ENCODE results near the gene PDE4DIP.
"Not testable (repeated sequence)": the region's sequence is repeated elsewhere in the genome, so short reads cannot be mapped to it uniquely, and the experiment has no call there.

PDE4DIP gene

GRCh38 chr1:148911303-148911928 is 67.2 kb downstream of the PDE4DIP start:
- DNase-seq (ENCODE audit: low read depth); H3K4me3 ChIP-seq (ENCODE audit: low read length): not testable (repeated sequence)

DNA sequence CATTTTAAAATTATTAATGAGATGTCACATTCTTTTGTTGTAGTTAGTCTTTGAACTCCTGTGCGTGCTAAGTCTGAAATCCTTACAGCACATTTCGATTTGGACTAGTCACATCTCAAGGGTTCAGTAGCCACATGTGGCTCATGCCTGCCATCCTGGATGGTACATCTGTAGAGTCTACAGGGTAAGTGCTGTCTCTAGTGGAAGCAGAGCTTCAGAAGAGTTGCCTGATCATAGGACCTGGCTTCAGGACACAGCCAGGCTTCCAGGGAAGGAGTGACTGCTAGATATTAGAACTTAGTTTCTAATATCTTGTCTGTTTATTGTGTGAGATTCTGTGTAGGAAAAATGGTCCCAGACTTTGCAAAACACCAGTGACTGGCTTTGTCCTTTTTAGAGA is 72.0 kb downstream of the PDE4DIP start:
- not testable (repeated sequence) for H3K4me3 ChIP-seq (ENCODE audit: low read length); DNase-seq (ENCODE audit: low read depth)

- not testable (repeated sequence) for H3K4me3 ChIP-seq (ENCODE audit: low read length); DNase-seq (ENCODE audit: low read depth)
These were observed 72.6 kb downstream of the PDE4DIP start for GRCh38 chr1:148916695-148917348.

DNA sequence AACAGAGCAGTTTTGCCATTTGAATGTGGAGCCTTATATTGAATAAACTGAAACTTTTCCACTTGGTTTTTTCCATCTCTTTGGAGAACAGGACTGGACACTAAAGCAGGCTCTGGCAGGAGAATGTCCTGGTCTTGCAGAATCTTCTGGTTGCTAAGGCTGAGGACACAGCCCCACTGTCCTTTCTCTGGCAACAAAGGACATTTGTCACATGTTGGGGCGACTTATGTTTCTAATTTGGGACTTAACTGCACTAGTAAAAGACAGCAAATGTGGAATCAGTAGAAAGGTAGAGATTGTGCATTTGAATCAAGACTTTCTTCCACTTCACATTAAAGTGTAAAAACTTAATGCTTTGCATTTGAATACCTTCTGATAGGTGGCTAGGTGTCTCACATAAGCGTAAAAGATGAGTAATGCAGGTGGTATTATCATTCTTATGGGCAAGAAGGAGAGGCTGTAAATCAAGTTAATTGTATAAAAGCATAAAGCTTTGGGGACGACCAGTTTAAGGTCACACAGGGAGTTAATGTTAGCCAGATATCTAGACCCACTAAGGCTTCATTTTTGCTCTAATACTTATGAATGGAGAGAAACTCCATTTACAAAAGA is 74.7 kb downstream of the PDE4DIP start:
- not testable (repeated sequence) for H3K4me3 ChIP-seq (ENCODE audit: low read length); DNase-seq (ENCODE audit: low read depth)

- DNase-seq (ENCODE audit: low read depth); H3K4me3 ChIP-seq (ENCODE audit: low read length): not testable (repeated sequence)
These were observed 76.8 kb downstream of the PDE4DIP start for GRCh38 chr1:148921047-148921446.

DNA sequence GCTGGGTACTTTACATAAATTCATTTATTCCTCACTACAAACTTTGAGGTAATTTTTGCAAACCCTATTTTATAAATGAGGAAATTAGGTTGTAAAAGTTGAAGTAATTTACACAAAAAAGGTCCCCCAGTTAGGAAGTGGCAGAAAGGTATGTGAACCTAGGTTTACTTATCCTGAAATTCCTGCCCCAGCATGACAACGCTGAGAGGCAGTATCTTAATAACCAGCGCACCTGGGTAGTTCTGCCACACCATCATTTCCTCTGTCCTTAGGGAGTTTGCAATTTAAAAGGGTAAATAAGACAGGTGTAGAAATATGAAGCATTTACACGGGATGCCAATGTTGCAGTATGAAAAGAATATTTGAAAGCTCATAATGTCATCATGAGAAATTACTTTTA is 79.6 kb downstream of the PDE4DIP start:
- not testable (repeated sequence) for H3K4me3 ChIP-seq (ENCODE audit: low read length); DNase-seq (ENCODE audit: low read depth)

DNA sequence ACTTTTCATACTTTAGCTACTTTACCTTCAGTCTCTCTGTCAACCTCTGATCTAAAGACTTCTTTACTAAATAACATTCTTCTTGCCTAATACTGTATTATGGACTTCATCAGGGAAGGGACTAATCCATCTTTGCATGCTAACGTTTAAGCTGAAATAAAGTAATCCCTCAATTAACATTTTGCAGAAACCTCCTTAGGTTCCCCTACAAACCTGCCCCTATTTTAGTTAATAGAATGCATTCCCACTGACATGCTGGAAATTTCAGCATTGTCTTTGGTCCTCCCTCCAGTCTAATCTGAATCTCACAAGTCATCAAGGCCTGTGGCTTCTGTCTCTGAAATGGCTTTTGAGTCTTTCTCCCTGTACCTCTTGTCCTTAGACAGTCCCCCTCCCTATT is 83.4 kb downstream of the PDE4DIP start:
- H3K4me3 ChIP-seq (ENCODE audit: low read length); DNase-seq (ENCODE audit: low read depth): not testable (repeated sequence)

GRCh38 chr1:148929253-148929652 is 85.0 kb downstream of the PDE4DIP start:
- H3K4me3 ChIP-seq (ENCODE audit: low read length); DNase-seq (ENCODE audit: low read depth): not testable (repeated sequence)

DNA sequence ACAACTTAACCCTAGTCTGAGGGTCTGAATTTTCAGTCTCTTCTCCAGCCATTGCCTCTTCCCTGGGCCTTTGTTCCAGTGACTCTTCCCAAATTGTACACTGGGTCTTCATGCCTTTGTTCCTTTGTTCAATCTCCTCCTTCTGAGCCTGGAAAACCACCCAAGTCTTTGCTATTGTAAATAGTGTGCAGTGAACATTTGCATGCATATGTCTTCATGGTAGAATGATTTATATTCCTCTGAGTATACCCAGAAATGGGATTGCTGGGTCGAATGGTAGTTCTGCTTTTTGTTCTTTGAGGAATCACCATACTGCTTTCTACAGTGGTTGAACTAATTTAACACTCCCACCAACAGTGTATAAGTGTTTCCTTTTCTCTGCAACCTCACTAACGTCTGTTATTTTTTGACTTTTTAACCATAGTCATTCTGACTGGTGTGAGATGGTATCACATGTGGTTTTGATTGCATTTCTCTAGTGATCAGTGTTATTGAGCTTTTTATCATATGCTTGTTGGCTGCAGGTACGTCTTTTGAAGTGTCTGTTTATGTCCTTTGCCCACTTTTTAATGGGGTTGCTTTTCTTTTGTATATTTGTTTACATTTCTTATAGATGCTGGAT is 91.3 kb downstream of the PDE4DIP start:
- not testable (repeated sequence) for DNase-seq (ENCODE audit: low read depth); H3K4me3 ChIP-seq (ENCODE audit: low read length)

- H3K4me3 ChIP-seq (ENCODE audit: low read length); DNase-seq (ENCODE audit: low read depth): not testable (repeated sequence)
These were observed 98.7 kb downstream of the PDE4DIP start for GRCh38 chr1:148942906-148943305.

DNA sequence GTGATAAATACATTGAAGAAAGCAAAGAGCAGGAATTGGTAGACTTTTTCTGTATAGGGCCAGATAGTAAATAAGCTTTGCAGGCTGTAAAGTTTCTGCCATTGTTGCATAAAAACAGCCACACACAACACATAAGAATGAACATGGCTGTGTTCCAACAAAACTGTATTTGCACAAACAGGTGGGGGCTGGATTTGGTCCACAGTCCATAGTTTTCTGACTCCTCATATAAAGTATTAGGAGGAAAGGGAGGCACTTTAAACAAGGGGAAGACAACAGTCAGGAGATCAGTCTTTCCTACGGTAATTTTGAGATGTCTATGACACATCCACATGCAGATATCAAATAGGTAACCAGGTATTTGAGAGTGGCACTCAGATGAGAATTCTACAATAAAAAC is 100.9 kb downstream of the PDE4DIP start:
- not testable (repeated sequence) for H3K4me3 ChIP-seq (ENCODE audit: low read length); DNase-seq (ENCODE audit: low read depth)

DNA sequence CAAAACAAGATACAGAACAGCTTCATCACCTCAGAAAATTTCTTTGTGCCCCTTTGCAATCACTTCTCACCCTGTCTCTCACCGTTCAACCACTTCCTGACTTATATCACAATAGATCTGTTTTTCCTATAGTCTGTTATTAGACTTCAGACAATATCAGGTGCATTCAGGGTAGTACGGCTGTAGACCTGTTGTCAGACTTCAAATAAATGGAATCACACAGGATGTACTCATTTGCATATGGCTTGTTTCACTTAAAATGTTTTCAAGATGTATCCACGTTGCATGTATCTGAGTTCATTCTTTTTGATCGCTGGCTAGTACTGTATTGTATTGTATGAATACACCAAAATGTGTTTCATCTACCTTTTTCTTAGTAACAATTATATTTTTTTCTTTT is 104.5 kb downstream of the PDE4DIP start:
- DNase-seq (ENCODE audit: low read depth): not testable (repeated sequence)

GRCh38 chr1:148951336-148952227 is 107.4 kb downstream of the PDE4DIP start:
- H3K4me3 ChIP-seq (ENCODE audit: low read length): peak overlapping the region; percentile 57
- peak; percentile 36 for DNase-seq (ENCODE audit: low read depth)

More for the DNA sequence above, 104.5 kb downstream of the PDE4DIP start:
- H3K4me3 ChIP-seq (ENCODE audit: low read length): not testable (repeated sequence)

DNA sequence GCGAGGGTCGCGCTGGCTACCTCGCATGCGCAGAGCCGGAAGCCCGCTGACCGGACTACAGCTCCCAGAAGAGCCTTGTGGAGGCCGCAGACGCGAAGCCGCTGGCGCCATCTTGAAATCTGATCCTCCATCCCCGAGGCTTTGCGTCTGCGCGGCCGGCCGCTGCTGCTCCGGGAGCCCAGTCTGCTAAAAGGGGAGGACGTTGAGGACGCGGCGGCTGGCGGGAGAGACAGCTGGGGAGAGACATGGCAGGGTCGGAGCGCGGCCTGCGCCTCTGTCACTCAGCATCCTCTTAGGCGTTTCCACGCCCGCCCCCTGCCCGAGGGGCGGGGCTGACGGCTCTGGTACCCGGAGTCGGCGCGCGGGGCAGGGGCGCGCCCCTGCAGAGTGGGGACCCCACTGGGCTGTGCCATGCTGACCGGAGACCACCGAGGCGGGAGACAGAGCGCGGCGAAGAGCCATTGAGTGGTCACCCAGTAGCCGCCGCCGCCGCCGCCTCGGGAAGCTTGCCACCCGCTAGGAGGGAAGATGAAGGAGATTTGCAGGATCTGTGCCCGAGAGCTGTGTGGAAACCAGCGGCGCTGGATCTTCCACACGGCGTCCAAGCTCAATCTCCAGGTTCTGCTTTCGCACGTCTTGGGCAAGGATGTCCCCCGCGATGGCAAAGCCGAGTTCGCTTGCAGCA is 108.2 kb downstream of the PDE4DIP start:
- H3K4me3 ChIP-seq (ENCODE audit: low read length): peak overlapping the region; percentile 57
- DNase-seq (ENCODE audit: low read depth): not testable (repeated sequence)

DNA sequence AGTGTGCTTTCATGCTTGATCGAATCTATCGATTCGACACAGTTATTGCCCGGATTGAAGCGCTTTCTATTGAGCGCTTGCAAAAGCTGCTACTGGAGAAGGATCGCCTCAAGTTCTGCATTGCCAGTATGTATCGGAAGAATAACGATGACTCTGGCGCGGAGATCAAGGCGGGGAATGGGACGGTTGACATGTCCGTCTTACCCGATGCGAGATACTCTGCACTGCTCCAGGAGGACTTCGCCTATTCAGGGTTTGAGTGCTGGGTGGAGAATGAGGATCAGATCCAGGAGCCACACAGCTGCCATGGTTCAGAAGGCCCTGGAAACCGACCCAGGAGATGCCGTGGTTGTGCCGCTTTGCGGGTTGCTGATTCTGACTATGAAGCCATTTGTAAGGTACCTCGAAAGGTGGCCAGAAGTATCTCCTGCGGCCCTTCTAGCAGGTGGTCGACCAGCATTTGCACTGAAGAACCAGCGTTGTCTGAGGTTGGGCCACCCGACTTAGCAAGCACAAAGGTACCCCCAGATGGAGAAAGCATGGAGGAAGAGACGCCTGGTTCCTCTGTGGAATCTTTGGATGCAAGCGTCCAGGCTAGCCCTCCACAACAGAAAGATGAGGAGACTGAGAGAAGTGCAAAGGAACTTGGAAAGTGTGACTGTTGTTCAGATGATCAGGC is 108.8 kb downstream of the PDE4DIP start:
- not testable (repeated sequence) for DNase-seq (ENCODE audit: low read depth)
- H3K4me3 ChIP-seq (ENCODE audit: low read length): peak overlapping the region; percentile 52

DNA sequence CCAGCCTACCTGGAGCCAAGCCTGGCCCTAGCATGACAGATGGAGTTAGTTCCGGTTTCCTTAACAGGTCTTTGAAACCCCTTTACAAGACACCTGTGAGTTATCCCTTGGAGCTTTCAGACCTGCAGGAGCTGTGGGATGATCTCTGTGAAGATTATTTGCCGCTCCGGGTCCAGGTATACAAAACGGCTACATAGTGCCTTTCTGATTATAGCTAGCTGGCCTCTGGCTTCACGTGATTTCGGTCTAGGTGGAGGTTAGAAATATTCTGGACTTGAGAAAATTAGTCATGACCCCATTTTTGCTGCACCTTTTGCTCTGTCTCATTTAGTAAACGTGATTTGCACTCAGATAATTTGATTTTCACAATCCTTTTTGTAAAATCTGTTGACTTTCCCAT is 109.5 kb downstream of the PDE4DIP start:
- DNase-seq (ENCODE audit: low read depth): not testable (repeated sequence)
- H3K4me3 ChIP-seq (ENCODE audit: low read length): peak overlapping the region; percentile 48

DNA sequence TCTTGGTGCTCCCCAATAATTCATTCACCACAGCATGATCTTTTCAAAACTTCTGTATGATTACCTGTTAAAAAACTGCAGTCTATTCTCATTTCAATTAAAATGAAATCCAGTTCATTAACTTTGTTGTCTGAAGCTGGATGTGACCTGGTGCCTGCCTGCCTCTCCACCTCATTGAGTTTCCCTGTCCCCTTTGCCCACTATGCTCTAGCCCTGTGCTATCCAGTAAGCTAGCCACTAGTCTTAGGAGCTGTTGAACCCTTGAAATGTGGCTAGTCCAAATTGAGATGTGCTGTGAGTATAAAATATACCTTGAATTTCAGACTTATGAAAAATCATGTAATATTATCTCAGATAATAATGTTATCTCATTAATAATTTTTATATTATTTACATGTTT is 114.1 kb downstream of the PDE4DIP start:
- DNase-seq (ENCODE audit: low read depth); H3K4me3 ChIP-seq (ENCODE audit: low read length): not testable (repeated sequence)
